CD4-positive, alpha-beta memory T cell (primary cell): ENCODE measurements around the gene TRIM74. TPM values are rescaled to one million over a fixed set of nuclear protein-coding genes. Genes with fewer than 3 reads are reported as not detected.
"Not testable (repeated sequence)": the region's sequence is repeated elsewhere in the genome, so short reads cannot be mapped to it uniquely, and the experiment has no call there.

Source experiments
- CTCF ChIA-PET: fragments of 350-600 bp; sonication (Branson Sonifier 250); formaldehyde crosslinking; loops from one replicate; lab custom pipeline; 2021; ENCODE audit warnings: inconsistent platforms; ENCODE audit not compliant: partially characterized antibody; lab: Charles Lee
- POLR2A ChIA-PET: fragments of 350-600 bp; sonication (Branson Sonifier 250); formaldehyde crosslinking; loops from one replicate; lab custom pipeline; 2021; ENCODE audit not compliant: partially characterized antibody; lab: Charles Lee
- DNase-seq, 5 donors: peaks; one replicate each; pipeline versions ENCODE4 v3.0.0 to v3.0.0-alpha.2; 2020 to 2022; ENCODE audit warnings: mixed read lengths in 1 of 5
- H3K27ac ChIP-seq: one replicate; pipeline ENCODE4 v1.7.0; 2013; ENCODE audit warnings: low read depth, low read length
- H3K27me3 ChIP-seq: 2 replicates; pipeline ENCODE4 v1.7.0; 2013; ENCODE audit warnings: mild to moderate bottlenecking, low read length, moderate library complexity; ENCODE audit not compliant: insufficient read depth
- H3K36me3 ChIP-seq: 2 replicates; pipeline ENCODE4 v1.7.0; 2013; ENCODE audit warnings: mild to moderate bottlenecking, low read length, moderate library complexity; ENCODE audit not compliant: insufficient read depth
- H3K4me1 ChIP-seq: 2 replicates; pipeline ENCODE4 v1.7.0; 2013; ENCODE audit warnings: mild to moderate bottlenecking, low read length, moderate library complexity; ENCODE audit not compliant: insufficient read depth
- H3K4me3 ChIP-seq, 2 donors: one replicate each; pipeline ENCODE4 v1.7.0; 2013; ENCODE audit warnings: low read length in 2 of 2, mild to moderate bottlenecking in 1 of 2
- H3K9me3 ChIP-seq, 2 donors: one replicate each; pipeline ENCODE4 v1.7.0; 2013; ENCODE audit warnings: low read length in 2 of 2, control low read depth in 1 of 2; ENCODE audit not compliant: control insufficient read depth in 1 of 2
- H3K27ac Mint-ChIP-seq, 7 donors: one replicate each; pipeline ENCODE4 v1.8.0; 2020 to 2021; ENCODE audit warnings: mixed read lengths in 7 of 7, mild to moderate bottlenecking in 6 of 7, inconsistent platforms in 3 of 7, moderate library complexity in 3 of 7
- H3K27me3 Mint-ChIP-seq, 2 donors: one replicate each; pipeline ENCODE4 v1.8.0; 2020 to 2021; ENCODE audit warnings: mixed read lengths in 2 of 2
- H3K36me3 Mint-ChIP-seq, 2 donors: one replicate each; pipeline ENCODE4 v1.8.0; 2020 to 2021; ENCODE audit warnings: mixed read lengths in 2 of 2, inconsistent platforms in 1 of 2, mild to moderate bottlenecking in 1 of 2
- H3K4me1 Mint-ChIP-seq, 4 donors: one replicate each; pipeline ENCODE4 v1.8.0; 2020 to 2021; ENCODE audit warnings: mixed read lengths in 4 of 4, mild to moderate bottlenecking in 1 of 4
- H3K4me3 Mint-ChIP-seq, 8 donors: one replicate each; pipeline ENCODE4 v1.8.0; 2020 to 2021; ENCODE audit warnings: mixed read lengths in 8 of 8, mild to moderate bottlenecking in 7 of 8, moderate library complexity in 6 of 8, inconsistent platforms in 3 of 8
- H3K9me3 Mint-ChIP-seq, 8 donors: one replicate each; pipeline ENCODE4 v1.8.0; 2020 to 2021; ENCODE audit warnings: mixed read lengths in 8 of 8, mild to moderate bottlenecking in 5 of 8, inconsistent platforms in 3 of 8, moderate library complexity in 1 of 8
- intact Hi-C: fragments of 100-400 bp; cut with micrococcal nuclease; formaldehyde crosslinking; loops from one replicate; pipeline ENCODE4 v1.15.1; 2023
- polyA plus RNA-seq, 2 donors: library from polyadenylated mRNA; unstranded; fragments of 300-500 nt; fragmentation: Illumina TruSeq; gene quantifications; one replicate each; pipeline ENCODE4 v1.2.3, GENCODE V29; 2021
- total RNA-seq, 2 experiments: library from RNA; stranded (reverse); gene quantifications; one replicate each; pipeline ENCODE4 v1.2.3, GENCODE V29; 2021

Gene TRIM74
- total and polyA plus RNA-seq, 4 experiments from 2014 or later, result 0.34 to 6.0 (median 5.2) TPM; not detected in 1

- CTCF ChIA-PET, H3K27ac Mint-ChIP-seq, H3K27me3 Mint-ChIP-seq, H3K9me3 Mint-ChIP-seq, intact Hi-C loops, H3K4me3 ChIP-seq, H3K4me1 Mint-ChIP-seq, POLR2A ChIA-PET, H3K9me3 ChIP-seq, H3K4me1 ChIP-seq, H3K27me3 ChIP-seq, H3K4me3 Mint-ChIP-seq, H3K36me3 ChIP-seq, H3K27ac ChIP-seq: not testable (repeated sequence)
- peaks cover 7 to 16% of the 10 kb centered on the region in 2 donors for H3K36me3 Mint-ChIP-seq
- peak in 1 of 5 donors; percentile 39 for DNase-seq
Observed at GRCh38 chr7:72945597-72945996, 23.7 kb downstream of the TRIM74 start.

DNA sequence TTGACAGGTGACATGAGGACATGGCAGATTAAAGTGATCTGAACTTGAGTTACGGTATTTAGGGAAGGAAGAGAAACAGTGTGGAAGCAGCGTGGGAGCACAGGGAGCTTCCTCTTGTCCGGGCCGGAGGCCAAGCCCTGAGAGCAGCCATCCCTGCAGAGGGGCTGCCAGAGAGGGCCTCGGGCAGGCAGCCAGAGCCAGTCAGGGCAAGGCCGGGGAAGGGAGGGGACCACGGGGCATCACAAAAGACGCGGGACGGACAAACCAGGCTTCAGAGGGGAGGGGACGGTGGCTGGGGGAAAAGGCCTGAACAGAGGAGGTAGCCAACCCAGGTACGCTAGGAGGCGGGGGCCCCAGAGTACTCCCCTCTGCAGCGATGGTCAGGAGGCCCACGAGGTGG, 24.3 kb downstream of the TRIM74 start:
- peaks cover 7 to 16% of the 10 kb centered on the region in 2 donors for H3K36me3 Mint-ChIP-seq
- H3K27me3 ChIP-seq, POLR2A ChIA-PET, H3K9me3 ChIP-seq, H3K36me3 ChIP-seq, H3K4me3 ChIP-seq, H3K4me1 ChIP-seq, H3K27ac ChIP-seq, CTCF ChIA-PET, H3K9me3 Mint-ChIP-seq, H3K27me3 Mint-ChIP-seq, H3K4me3 Mint-ChIP-seq, intact Hi-C loops, DNase-seq, H3K4me1 Mint-ChIP-seq, H3K27ac Mint-ChIP-seq: not testable (repeated sequence)

DNA sequence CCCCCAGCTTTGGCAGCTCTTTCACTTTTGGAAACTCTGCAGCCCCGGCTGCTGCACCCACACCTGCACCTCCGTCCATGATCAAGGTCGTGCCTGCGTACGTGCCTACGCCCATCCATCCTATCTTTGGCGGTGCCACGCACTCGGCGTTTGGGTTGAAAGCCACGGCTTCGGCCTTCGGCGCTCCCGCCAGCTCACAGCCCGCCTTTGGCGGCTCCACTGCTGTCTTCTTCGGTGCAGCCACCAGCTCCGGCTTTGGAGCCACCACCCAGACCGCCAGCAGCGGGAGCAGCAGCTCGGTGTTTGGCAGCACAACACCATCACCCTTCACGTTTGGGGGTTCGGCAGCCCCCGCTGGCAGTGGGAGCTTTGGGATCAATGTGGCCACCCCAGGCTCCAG, 26.3 kb downstream of the TRIM74 start:
- DNase-seq, H3K9me3 Mint-ChIP-seq, POLR2A ChIA-PET, H3K4me3 Mint-ChIP-seq, H3K27me3 ChIP-seq, H3K9me3 ChIP-seq, H3K27me3 Mint-ChIP-seq, CTCF ChIA-PET, H3K4me1 ChIP-seq, H3K4me3 ChIP-seq, intact Hi-C loops, H3K27ac ChIP-seq: not testable (repeated sequence)
- peaks cover 3 to 13% (median 7%) of the 10 kb centered on the region in 4 donors for H3K4me1 Mint-ChIP-seq
- peaks cover 14 to 16% of the 10 kb centered on the region in 2 donors for H3K36me3 Mint-ChIP-seq
- H3K36me3 ChIP-seq, result peaks cover 13% of the 10 kb centered on the region
- peak overlapping the region in 1 of 7 donors; percentile 35 for H3K27ac Mint-ChIP-seq

DNA sequence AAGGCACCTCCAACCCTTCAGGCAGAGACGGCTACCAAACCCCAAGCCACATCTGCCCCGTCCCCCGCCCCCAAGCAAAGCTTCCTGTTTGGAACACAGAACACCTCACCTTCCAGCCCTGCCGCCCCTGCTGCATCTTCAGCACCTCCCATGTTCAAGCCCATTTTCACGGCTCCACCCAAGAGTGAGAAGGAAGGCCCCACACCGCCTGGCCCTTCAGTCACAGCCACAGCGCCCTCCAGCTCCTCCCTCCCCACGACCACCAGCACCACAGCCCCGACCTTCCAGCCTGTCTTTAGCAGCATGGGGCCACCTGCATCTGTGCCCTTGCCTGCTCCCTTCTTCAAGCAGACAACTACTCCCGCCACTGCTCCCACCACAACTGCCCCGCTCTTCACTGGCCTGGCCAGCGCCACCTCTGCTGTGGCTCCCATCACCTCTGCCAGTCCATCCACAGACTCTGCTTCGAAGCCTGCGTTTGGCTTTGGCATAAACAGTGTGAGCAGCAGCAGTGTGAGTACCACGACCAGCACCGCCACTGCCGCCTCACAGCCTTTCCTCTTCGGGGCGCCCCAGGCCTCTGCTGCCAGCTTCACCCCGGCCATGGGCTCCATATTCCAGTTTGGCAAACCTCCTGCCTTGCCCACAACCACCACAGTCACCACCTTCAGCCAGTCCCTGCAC, 27.1 kb downstream of the TRIM74 start:
- Mint-ChIP-seq H3K36me3 (peaks cover 14 to 18% of the 10 kb centered on the region in 2 donors), H3K4me1 (peaks cover 6 to 21% (median 12%) of the 10 kb centered on the region in 4 donors)
- H3K27me3 ChIP-seq, POLR2A ChIA-PET, H3K27ac Mint-ChIP-seq, H3K27me3 Mint-ChIP-seq, DNase-seq, intact Hi-C loops, H3K4me3 Mint-ChIP-seq, H3K4me3 ChIP-seq, H3K9me3 Mint-ChIP-seq, H3K27ac ChIP-seq, H3K9me3 ChIP-seq, CTCF ChIA-PET: not testable (repeated sequence)
- Histone ChIP-seq H3K4me1 (peaks cover 13% of the 10 kb centered on the region), H3K36me3 (peaks cover 13% of the 10 kb centered on the region)

GRCh38 chr7:72928216-72928615, 41.0 kb downstream of the TRIM74 start:
- H3K9me3 Mint-ChIP-seq, H3K4me3 ChIP-seq, H3K4me3 Mint-ChIP-seq, intact Hi-C loops, CTCF ChIA-PET, POLR2A ChIA-PET, DNase-seq, H3K27ac ChIP-seq, H3K9me3 ChIP-seq, H3K27me3 ChIP-seq, H3K27me3 Mint-ChIP-seq: not testable (repeated sequence)
- peaks cover 33 to 57% of the 10 kb centered on the region in 2 donors for H3K36me3 Mint-ChIP-seq
- H3K4me1 Mint-ChIP-seq, result peaks cover 21 to 40% (median 27%) of the 10 kb centered on the region in 4 donors
- H3K27ac Mint-ChIP-seq, result peak overlapping the region in 2 of 7 donors; percentile 35 to 41
- peaks cover 36% of the 10 kb centered on the region for H3K36me3 ChIP-seq
- H3K4me1 ChIP-seq, result peaks cover 26% of the 10 kb centered on the region

GRCh38 chr7:72927791-72928190, 41.5 kb downstream of the TRIM74 start:
- Mint-ChIP-seq H3K4me1 (peaks cover 21 to 40% (median 28%) of the 10 kb centered on the region in 4 donors), H3K36me3 (peaks cover 33 to 57% of the 10 kb centered on the region in 2 donors)
- H3K27me3 ChIP-seq, H3K4me3 Mint-ChIP-seq, H3K4me3 ChIP-seq, intact Hi-C loops, H3K27me3 Mint-ChIP-seq, H3K9me3 ChIP-seq, CTCF ChIA-PET, H3K27ac ChIP-seq, H3K9me3 Mint-ChIP-seq, H3K27ac Mint-ChIP-seq, DNase-seq: not testable (repeated sequence)
- H3K36me3 ChIP-seq, result peaks cover 36% of the 10 kb centered on the region
- peaks cover 26% of the 10 kb centered on the region for H3K4me1 ChIP-seq
- POLR2A ChIA-PET, result interaction anchor here (2.3 kb wide), 1 partner anchor 98 kb away, joined by 7 read pairs; no protein-coding TSS in a partner anchor

- Histone ChIP-seq H3K4me1 (peaks cover 26% of the 10 kb centered on the region), H3K36me3 (peaks cover 30% of the 10 kb centered on the region), H3K27me3 (no peaks in the 10 kb centered on the region), H3K4me3 (peak overlapping the region in 1 of 2 donors; percentile 73), H3K27ac (peak overlapping the region; percentile 96), H3K9me3 (no peaks in the 10 kb centered on the region)
- H3K4me1 Mint-ChIP-seq, result peaks cover 23 to 37% (median 29%) of the 10 kb centered on the region in 4 donors
- peaks cover 0 to 2% of the 10 kb centered on the region in 2 donors for H3K27me3 Mint-ChIP-seq
- peaks cover 30 to 57% of the 10 kb centered on the region in 2 donors for H3K36me3 Mint-ChIP-seq
- intact Hi-C loops, result no loop called here
- peak overlapping the region; percentile 91 to 98 (median 93) for H3K4me3 Mint-ChIP-seq
- H3K9me3 Mint-ChIP-seq, result peaks cover 0 to 4% (median 0%) of the 10 kb centered on the region in 8 donors
- CTCF ChIA-PET, result no interaction called here
- peak overlapping the region; percentile 92 to 100 (median 96) for H3K27ac Mint-ChIP-seq
- POLR2A ChIA-PET, result interaction anchor here (2.3 kb wide), 1 partner anchor 96 kb away, joined by 7 read pairs; no protein-coding TSS in a partner anchor
- peak in 1 of 5 donors; percentile 9 for DNase-seq
Observed at GRCh38 chr7:72925546-72926120, 43.6 kb downstream of the TRIM74 start.
